ENCODE data around the gene C3orf38. TPM values are rescaled to one million over a fixed set of nuclear protein-coding genes. Genes with fewer than 3 reads are reported as not detected.

Gene C3orf38
- total RNA-seq, 1 experiment from 2014 or later: 18.6 TPM

GRCh38 chr3:88203642-88204055 lies 53.9 kb downstream of the C3orf38 start:
- Histone ChIP-seq H3K4me3 (replicated peaks in 1 of 2; ENCODE audit: low read depth in 1 of 2, low read length in 2 of 2) (no peak overlapping the region), H3K4me1 (ENCODE audit: control insufficient read depth in 1 of 2, insufficient read depth in 2 of 2, low read length in 2 of 2) (no peaks in the 10 kb centered on the region), H2AFZ (ENCODE audit: low read depth, low read length, poor library complexity, severe bottlenecking) (no peak overlapping the region), H3K79me2 (ENCODE audit: insufficient read depth, low read length) (no peaks in the 10 kb centered on the region), H3K27me3 (ENCODE audit: insufficient read depth, low read length) (no peaks in the 10 kb centered on the region), H3K9me3 (ENCODE audit: control insufficient read depth in 1 of 2, insufficient read depth in 1 of 2, low read depth in 1 of 2, low read length in 2 of 2) (no peaks in the 10 kb centered on the region), H3K4me2 (ENCODE audit: low read length) (no peak overlapping the region), H3K27ac (ENCODE audit: low read depth, low read length) (no peak overlapping the region), H3K9me2 (ENCODE audit: insufficient read depth) (no peaks in the 10 kb centered on the region), H3K9ac (ENCODE audit: low read length) (no peak overlapping the region), H3K36me3 (ENCODE audit: control insufficient read depth in 1 of 2, insufficient read depth in 2 of 2, low read length in 2 of 2) (no peaks in the 10 kb centered on the region), H4K20me1 (ENCODE audit: insufficient read depth) (no peaks in the 10 kb centered on the region)
- ATAC-seq (peak; percentile 92), DNase-seq (ENCODE audit: low read depth, low spot score) (peak; percentile 36)
- POLR2A ChIA-PET: no interaction called here
- intact Hi-C loops (cut with micrococcal nuclease): loop anchor here (5.0 kb wide), 2 partner anchors 894 to 1979 kb away; no protein-coding TSS in a partner anchor
- CTCF ChIA-PET: no interaction called here
- RAD21 ChIA-PET (ENCODE audit: low non-redundant PET in 1 of 2, low total read pairs in 2 of 2, uncharacterized antibody in 2 of 2, unreplicated experiment in 2 of 2): no interaction called here
- TF ChIP-seq EZH2phosphoT487 (IDR thresholded peaks at IDR 0.05; ENCODE audit: borderline replicate concordance) (no peak), JUND (IDR thresholded peaks at IDR 0.05) (no peak), POLR2A (IDR thresholded peaks at IDR 0.05; ENCODE audit: borderline replicate concordance, extremely low read depth, insufficient read depth, insufficient read length) (no peak), FOSL1 (IDR thresholded peaks at IDR 0.05; ENCODE audit: low read depth) (no peak), RAD21 (IDR thresholded peaks at IDR 0.05; ENCODE audit: low read depth) (peak; percentile 64), CEBPB (IDR thresholded peaks at IDR 0.05; ENCODE audit: low read depth) (no peak), EGR1 (IDR thresholded peaks at IDR 0.05; ENCODE audit: low read depth) (no peak), MAX (IDR thresholded peaks at IDR 0.05) (no peak), CBX3 (IDR thresholded peaks at IDR 0.05; ENCODE audit: low read depth) (no peak), YY1 (IDR thresholded peaks at IDR 0.05; ENCODE audit: extremely low read depth, insufficient replicate concordance, low read depth, low read length) (no peak), ZBTB33 (IDR thresholded peaks at IDR 0.05; ENCODE audit: extremely low read depth, insufficient replicate concordance, low read length) (no peak), CTCF (IDR thresholded peaks at IDR 0.05 in 2 of 3, conservative IDR thresholded peaks at IDR 0.05 in 1 of 3; ENCODE audit: borderline replicate concordance in 1 of 3, insufficient read depth in 1 of 3, low read depth in 2 of 3, low read length in 2 of 3) (peak; percentile 14 to 89 (median 76); a peak in 4 of 6 replicates)
- no TSS peak for BruUV-seq (replicated peaks)

Other genes starting within 250 kb of the C3orf38 start
- gene CGGBP1, start 91.0 kb upstream of the C3orf38 start, total RNA-seq (2021; ENCODE audit: unreplicated experiment): 52.7 TPM
- gene ZNF654, start 90.7 kb upstream of the C3orf38 start, total RNA-seq (2021; ENCODE audit: unreplicated experiment): 7.0 TPM